Activated CD4-positive, alpha-beta T cell treated with anti-CD3 and anti-CD28 coated beads, Interleukin-2, amount 10 ng/mL, durations not matched to agents 24 days and 14 days (primary cell): ENCODE data around the gene SENP5. TPM values are rescaled to one million over a fixed set of nuclear protein-coding genes. Genes with fewer than 3 reads are reported as not detected.

ENCODE experiments used
- DNase-seq: peaks from one replicate; pipeline ENCODE4 v3.0.0; 2022
- H3K27ac Mint-ChIP-seq: one replicate; pipeline ENCODE4 v1.8.0; 2022; ENCODE audit warnings: mild to moderate bottlenecking, mixed read lengths
- H3K27me3 Mint-ChIP-seq: one replicate; pipeline ENCODE4 v1.8.0; 2022; ENCODE audit warnings: mixed read lengths
- H3K36me3 Mint-ChIP-seq: one replicate; pipeline ENCODE4 v1.8.0; 2022; ENCODE audit warnings: low read depth, mild to moderate bottlenecking, mixed read lengths
- H3K4me1 Mint-ChIP-seq: one replicate; pipeline ENCODE4 v1.8.0; 2021; ENCODE audit warnings: mixed read lengths
- H3K4me3 Mint-ChIP-seq: one replicate; pipeline ENCODE4 v1.8.0; 2022; ENCODE audit warnings: mild to moderate bottlenecking, moderate library complexity, mixed read lengths
- H3K9me3 Mint-ChIP-seq: one replicate; pipeline ENCODE4 v1.8.0; 2021; ENCODE audit warnings: mixed read lengths
- intact Hi-C: fragments of 100-400 bp; cut with micrococcal nuclease; formaldehyde crosslinking; loops from one replicate; pipeline ENCODE4 v1.15.1; 2023
- total RNA-seq: library from RNA; stranded (reverse); gene quantifications from 2 replicates; pipeline ENCODE4 v1.2.3, GENCODE V29; 2022

The SENP5 gene
- total RNA-seq, 1 donor from 2014 or later: 47.2 TPM

DNA sequence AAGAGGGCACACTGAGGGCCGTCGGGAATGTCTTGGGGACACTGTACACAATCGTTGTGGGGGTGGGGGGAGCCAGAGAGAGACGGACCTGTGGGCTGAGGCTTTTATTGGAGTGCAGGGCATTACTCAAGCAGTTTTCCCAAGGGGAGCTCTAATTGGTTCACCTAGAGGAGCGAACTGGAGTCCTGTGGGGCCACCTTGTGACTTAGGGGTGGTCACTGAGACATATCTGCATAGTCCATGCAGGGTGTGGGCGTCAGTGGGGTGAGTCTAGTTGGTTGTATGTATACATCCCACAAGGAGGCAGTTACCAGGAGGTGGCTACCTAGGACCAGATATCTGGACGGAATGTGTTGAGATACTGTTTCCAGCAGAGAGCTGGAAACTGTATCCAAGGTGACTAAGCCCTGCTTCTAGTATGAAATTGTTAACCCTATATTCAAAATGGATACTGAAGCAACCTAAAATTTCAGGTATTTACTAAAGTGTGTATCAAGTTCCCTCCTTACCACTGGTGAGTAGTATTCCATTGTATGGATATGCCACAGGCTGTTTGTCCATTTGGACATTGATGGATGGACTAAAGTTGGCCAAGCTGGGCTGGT, 103.5 kb downstream of the SENP5 start:
- H3K27me3 Mint-ChIP-seq: peaks cover 10% of the 10 kb centered on the region
- intact Hi-C loops: loop anchor here (10.0 kb wide), 1 partner anchor 214 kb away; no protein-coding TSS in a partner anchor
- DNase-seq: no peak
- peaks cover 8% of the 10 kb centered on the region for H3K36me3 Mint-ChIP-seq
- H3K27ac Mint-ChIP-seq: no peak overlapping the region
- H3K4me1 Mint-ChIP-seq: peaks cover 17% of the 10 kb centered on the region
- no peaks in the 10 kb centered on the region for H3K9me3 Mint-ChIP-seq
- no peak overlapping the region for H3K4me3 Mint-ChIP-seq

DNA sequence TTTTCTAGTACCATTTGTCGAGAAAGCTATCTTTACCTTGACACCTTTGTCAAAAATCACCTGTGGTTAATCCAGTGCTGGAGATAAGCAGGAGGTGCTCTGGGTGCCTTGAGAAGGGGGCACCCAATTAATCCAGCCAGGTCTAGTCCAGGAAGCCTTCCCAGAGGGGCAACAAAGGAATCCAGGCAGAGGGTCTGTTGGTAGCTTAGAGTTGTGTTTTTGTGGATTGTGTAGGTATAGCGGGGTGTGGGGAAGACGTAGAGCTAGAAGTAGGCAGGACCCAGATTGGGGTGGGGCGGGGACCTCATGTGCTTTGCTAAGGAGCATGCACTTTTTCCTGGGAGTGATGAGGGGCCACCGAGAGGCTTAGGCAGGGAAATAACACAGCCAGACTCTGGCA, 106.9 kb downstream of the SENP5 start:
- Mint-ChIP-seq H3K4me3 (no peak overlapping the region), H3K27me3 (peaks cover 10% of the 10 kb centered on the region), H3K36me3 (no peaks in the 10 kb centered on the region), H3K4me1 (peaks cover 14% of the 10 kb centered on the region), H3K9me3 (no peaks in the 10 kb centered on the region), H3K27ac (no peak overlapping the region)
- intact Hi-C loops: loop anchor here (10.0 kb wide), 1 partner anchor 210 kb away; no protein-coding TSS in a partner anchor
- no peak for DNase-seq

DNA sequence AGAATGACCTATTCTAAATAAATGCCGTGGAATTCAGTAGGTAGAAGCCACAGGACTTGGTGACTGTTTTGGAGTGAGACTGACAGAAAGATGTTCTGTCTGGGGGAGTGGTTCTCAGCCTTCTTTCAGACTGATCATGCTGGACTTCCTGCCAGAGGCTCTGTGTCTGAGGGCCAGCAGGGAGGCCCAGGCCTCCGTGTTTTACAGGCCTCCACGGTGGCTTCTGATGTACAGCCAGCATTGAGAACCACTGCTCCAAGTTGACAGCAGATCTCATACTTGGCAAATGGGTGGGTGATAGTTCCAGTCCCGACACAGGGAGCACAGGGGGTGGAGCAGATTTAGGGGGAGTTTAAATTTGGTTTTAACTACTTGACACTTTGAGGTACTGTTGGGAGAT, 107.6 kb downstream of the SENP5 start:
- peaks cover 8% of the 10 kb centered on the region for H3K27me3 Mint-ChIP-seq
- H3K4me1 Mint-ChIP-seq: peaks cover 9% of the 10 kb centered on the region
- DNase-seq: no peak
- no peaks in the 10 kb centered on the region for H3K36me3 Mint-ChIP-seq
- intact Hi-C loops: loop anchor here (10.0 kb wide), 1 partner anchor 209 kb away; no protein-coding TSS in a partner anchor
- H3K9me3 Mint-ChIP-seq: no peaks in the 10 kb centered on the region
- no peak overlapping the region for H3K4me3 Mint-ChIP-seq
- H3K27ac Mint-ChIP-seq: no peak overlapping the region

DNA sequence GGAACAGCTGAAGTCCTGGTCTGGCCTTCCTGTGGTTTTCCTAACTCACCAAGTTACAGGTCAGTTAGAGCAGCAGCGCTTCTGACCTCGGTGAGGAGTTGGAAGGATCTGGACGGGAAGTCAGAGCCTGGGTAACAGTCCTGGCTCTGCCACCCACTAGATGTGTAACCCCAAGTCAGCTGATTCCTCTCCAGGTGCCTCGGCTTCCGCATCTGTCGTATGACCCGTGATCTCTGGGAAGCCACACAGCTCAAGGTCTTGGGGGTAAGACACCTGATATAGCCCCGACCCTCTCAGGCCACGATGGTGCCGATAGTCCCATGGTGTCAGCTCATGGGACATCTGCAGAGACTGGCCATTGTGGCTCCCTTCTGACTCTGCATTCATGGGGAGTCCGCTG, 109.2 kb downstream of the SENP5 start:
- intact Hi-C loops: loop anchor here (10.0 kb wide), 1 partner anchor 208 kb away; no protein-coding TSS in a partner anchor
- H3K4me1 Mint-ChIP-seq: peaks cover 2% of the 10 kb centered on the region
- no peak overlapping the region for H3K27ac Mint-ChIP-seq
- no peak overlapping the region for H3K4me3 Mint-ChIP-seq
- DNase-seq: no peak
- peaks cover 3% of the 10 kb centered on the region for H3K27me3 Mint-ChIP-seq
- no peaks in the 10 kb centered on the region for H3K36me3 Mint-ChIP-seq
- no peaks in the 10 kb centered on the region for H3K9me3 Mint-ChIP-seq

DNA sequence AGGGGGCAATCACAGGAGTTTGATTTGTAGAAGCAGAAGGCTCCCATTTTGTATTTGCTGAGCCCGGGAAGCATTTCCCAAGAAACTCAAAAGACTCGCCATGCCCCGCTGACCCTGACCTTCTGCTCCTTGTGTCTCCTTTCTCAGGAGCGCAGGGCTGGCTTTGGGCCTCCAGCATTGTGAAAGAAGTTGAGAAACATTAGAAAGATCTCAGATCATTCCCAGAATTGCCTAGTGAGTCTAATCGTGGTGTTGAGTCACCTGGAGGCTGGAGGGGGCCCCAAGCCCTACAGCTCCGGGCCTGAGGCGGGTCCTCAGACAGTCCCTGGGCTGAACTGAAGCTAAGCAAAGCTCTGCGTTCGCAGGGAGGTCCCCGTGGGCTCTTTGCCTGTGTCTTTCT, 111.8 kb downstream of the SENP5 start:
- no peak overlapping the region for H3K4me3 Mint-ChIP-seq
- intact Hi-C loops: loop anchor here (10.0 kb wide), 1 partner anchor 205 kb away; no protein-coding TSS in a partner anchor
- H3K36me3 Mint-ChIP-seq: no peaks in the 10 kb centered on the region
- H3K4me1 Mint-ChIP-seq: peaks cover 2% of the 10 kb centered on the region
- H3K9me3 Mint-ChIP-seq: peaks cover 7% of the 10 kb centered on the region
- DNase-seq: no peak
- H3K27me3 Mint-ChIP-seq: peaks cover 9% of the 10 kb centered on the region
- no peak overlapping the region for H3K27ac Mint-ChIP-seq

DNA sequence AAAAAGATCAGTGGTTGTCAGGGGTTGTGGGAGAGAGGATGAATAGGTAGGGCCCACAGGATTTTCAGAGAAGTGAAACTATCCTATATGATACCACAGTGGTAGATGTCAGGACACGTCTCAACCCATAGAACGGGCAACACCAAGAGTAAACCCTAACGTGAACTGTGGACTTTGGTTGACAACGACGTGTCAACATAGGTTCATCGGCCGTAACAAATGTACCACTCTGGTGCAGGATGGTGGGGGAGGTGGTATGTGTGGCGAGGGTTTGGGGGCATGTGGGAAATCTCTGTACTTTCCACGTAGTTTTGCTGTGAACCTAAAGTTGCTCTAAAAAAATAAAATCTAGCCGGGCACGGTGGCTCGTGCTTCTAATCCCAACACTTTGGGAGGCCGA, 113.9 kb downstream of the SENP5 start:
- Mint-ChIP-seq H3K4me3 (no peak overlapping the region), H3K9me3 (peaks cover 7% of the 10 kb centered on the region), H3K36me3 (no peaks in the 10 kb centered on the region), H3K4me1 (peaks cover 2% of the 10 kb centered on the region), H3K27me3 (peaks cover 9% of the 10 kb centered on the region), H3K27ac (no peak overlapping the region)
- DNase-seq: no peak
- intact Hi-C loops: no loop called here

DNA sequence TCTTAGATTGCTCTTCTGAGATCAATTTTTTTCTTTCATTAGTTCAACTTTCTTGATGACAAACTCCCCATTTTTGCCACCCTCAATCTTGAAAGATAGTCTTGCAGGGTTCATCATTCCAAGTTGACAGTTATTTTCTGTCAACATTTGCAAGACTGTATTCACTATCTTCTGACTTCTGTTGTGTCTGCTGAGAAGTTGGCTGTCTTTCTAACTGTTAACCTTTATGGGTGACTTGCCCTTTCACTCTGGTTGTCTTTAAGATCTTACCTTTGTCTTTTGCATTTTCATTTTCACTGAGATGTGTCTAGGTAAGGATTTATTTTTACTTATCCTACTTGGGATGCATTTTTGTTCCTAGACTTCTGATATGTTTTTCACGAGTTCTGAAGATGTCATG, 115.5 kb downstream of the SENP5 start:
- Mint-ChIP-seq H3K36me3 (no peaks in the 10 kb centered on the region), H3K27ac (no peak overlapping the region), H3K4me1 (peaks cover 2% of the 10 kb centered on the region), H3K9me3 (peaks cover 7% of the 10 kb centered on the region), H3K27me3 (peaks cover 11% of the 10 kb centered on the region), H3K4me3 (no peak overlapping the region)
- intact Hi-C loops: no loop called here
- DNase-seq: no peak

Other genes starting within 250 kb of the SENP5 start
- gene NRROS, start 228.2 kb upstream of the SENP5 start, total RNA-seq: 38.2 and 39.0 TPM in 2 replicates
- gene CEP19, start 155.7 kb upstream of the SENP5 start, total RNA-seq: 3.9 and 4.0 TPM in 2 replicates
- 54.3 and 54.5 TPM in 2 replicates for gene PIGX, start 155.5 kb upstream of the SENP5 start, total RNA-seq
- 81.1 and 92.5 TPM in 2 replicates for gene PAK2, start 128.1 kb upstream of the SENP5 start, total RNA-seq
- 101 and 105 TPM in 2 replicates for gene NCBP2, start 74.6 kb downstream of the SENP5 start, total RNA-seq
- gene PIGZ, start 100.9 kb downstream of the SENP5 start, total RNA-seq: 1.7 and 1.9 TPM in 2 replicates
- 8.8 and 10.6 TPM in 2 replicates for gene MELTF, start 161.9 kb downstream of the SENP5 start, total RNA-seq